Stimulated activated CD8-positive, alpha-beta memory T cell treated with anti-CD3 and anti-CD28 coated beads, Interleukin-12 subunit alpha, Interleukin-12 subunit beta, amount 100 ng/mL, for 4 hours (primary cell): ENCODE measurements around the gene CARD14.
A peak's percentile ranks its signal among the peaks of the same experiment; 100 is the strongest.

Experiments
- DNase-seq: peaks from one replicate; pipeline ENCODE4 v3.0.0-alpha.2; 2020; ENCODE audit warnings: low read depth

The CARD14 gene

DNA sequence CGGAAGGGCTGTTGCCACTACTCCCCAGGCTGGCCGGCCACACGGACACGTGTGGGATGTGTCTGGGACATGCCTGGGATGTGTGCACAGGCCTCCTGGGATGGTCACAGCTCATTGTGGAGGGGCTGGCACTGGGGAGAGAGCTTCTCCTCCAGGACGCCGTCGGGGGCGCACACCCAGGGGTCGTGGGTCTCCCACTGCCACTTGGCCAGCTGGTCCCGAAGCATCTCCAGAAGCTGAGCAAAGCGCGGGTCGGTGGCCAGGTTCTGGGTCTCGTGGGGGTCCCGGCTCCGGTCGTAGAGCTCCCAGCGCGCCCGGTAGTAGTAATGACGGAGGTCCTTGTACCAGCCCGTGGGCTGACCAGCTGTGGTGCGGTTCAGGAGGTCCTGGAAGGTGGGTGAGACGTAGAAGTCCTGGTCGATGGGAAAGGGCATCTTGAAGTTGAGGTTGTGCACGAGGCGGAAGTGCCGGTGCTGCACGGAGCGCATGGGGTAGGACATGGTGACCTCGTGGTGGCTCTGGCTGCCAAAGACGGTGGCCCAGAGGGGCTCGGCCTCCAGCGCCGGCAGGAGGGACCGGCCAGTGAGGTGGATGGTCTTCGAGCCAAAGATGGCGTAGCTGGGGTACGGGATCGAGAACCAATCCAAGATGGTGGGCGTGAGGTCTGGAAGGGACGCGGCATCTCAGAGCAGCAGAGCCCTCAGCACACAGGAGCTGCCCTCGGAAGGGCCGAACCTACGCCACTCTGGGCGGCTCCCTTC, 40.7 kb downstream of the CARD14 start:
- no peak for DNase-seq

DNA sequence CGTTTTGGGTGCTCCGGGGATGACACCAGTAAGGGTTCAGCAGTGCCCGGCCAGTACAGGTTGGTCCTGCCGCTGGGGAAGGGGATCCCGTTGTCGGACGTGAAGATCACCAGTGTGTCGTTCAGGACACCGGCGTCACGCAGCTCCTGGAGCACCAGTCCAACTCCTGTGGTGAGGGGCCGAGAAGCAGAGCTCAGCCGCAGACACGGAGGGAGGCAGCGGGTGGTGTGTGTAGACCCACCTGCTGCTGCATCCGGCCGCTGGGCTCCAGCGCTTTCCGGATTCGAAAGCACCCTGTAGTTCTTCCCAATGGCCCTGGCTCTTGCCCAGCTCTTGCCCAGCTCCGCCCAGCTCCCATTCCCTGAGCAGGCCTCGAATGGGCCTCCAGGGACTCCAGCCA, 42.3 kb downstream of the CARD14 start:
- DNase-seq = no peak

DNA sequence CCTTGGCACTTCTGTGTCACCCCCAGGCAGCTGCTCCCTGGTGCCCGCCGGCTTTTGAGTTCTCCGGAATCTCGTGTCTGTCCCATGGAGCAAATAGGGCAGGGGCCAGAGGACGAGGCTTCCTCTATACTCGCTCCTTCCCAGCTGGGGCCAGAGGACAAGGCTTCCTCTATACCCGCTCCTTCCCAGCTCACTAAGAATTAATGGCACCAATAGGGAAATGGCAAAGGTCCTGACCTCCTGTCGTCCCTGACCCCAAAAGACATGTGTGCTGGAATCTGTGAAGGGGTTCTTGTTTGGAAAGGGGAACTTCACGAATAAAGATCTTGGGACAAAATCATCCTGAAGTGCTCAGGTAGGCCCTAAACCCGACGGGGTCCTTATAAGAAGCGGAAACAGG, 42.7 kb downstream of the CARD14 start:
- no peak for DNase-seq

DNA sequence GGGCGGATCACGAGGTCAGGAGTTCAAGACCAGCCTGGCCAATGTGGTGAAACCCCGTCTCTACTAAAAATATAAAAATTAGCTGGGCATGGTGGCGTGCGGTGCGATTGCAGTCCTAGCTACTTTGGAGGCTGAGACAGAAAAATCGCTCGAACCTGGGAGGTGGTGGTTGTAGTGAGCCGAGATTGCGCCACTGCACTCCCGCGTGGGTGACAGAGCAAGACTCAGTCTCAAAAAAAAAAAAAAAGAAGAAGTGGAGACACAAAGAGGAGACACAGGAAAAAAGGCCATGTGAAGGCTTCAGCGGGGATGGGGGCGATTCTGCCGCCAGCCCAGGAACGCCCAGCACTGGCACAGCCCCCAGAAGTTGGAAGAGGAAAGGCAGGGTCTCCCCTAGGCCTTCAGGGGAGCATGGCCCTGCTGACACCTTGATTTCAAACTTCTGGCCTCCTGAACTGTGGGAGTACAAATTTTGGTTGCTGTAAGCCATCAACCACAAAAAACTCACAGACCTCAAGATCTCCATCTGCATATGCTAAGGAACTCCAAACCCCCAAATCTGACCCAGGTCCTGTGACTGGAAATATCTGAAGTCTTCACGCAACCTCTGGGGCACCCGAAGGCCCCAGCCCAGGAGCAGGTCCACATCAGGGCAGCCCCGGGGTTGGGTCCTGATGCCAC, 43.3 kb downstream of the CARD14 start:
- DNase-seq = no peak

DNA sequence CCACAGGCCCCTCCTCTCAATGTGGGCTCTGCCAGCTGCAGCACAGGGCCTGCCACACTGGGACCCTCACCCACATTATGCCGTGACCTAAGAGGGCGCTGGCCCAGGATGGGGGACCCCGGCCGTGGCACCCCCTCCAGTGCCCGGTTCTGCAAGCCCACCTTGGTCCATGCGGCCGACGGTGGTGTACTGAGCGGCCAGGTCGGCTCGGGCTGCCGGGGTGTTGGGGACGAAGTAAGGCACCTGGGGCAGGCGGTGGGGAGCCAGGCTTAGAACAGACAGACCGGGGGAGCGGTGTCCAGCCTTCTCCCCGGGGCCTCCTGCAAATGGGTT, 43.8 kb downstream of the CARD14 start:
- DNase-seq = no peak

DNA sequence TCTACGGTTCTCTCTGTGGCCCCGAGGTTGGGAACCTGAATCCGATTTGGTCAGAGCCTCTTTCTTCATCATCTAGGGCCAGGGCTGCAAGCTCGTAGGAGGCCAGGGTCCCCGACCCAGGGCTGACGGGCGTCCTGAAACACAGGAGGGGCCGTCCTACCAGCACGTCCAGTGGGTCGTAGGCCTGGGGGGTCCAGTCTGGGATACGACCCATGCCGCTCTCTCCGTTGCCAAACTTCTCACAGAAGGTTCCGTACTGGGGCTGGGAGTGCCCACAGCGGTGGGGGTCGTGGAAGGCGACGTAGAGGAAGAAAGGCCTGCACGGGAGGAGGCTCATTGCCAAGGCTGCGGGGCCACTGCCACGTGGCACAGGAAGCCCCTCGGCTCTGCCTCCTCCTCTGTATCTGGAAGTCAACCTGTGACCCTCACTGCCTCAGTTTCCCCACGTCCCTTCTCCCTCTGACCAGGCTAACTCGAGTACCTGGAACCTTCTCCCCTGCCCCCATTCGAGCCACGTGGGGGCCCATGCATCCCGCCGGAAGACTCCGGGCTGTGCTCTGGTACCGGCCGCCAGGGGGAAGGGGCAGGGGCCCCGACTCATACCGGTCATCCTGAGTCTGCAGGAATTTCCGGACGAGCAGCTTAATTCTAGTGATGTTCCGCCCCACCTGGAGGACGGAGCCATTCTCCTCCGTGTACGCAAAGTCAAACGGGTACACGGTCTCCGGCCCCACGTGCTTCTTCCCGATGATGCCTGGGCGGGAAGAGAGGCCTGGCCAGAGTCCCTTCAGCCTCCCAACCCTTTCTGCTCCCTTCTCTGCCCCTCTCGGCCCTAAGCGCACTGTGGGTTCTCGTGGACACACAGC, 44.4 kb downstream of the CARD14 start:
- no peak for DNase-seq

DNA sequence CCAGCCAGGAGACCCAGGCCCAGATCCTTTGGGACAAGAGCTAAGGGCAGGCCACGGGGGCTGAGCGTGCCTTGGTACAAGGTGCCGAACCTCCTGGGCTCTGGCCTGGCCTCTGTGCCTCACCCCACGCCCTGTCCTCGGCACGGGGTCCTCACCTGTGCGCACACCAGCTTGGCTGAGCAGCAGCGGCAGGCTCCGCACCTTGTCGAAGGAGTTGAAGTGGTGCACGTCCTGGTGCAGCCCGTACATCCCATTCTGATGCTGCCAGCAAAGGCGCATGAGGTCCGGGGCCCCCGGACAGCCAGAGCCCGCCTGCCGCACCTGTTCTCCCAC, 45.0 kb downstream of the CARD14 start:
- no peak for DNase-seq

DNA sequence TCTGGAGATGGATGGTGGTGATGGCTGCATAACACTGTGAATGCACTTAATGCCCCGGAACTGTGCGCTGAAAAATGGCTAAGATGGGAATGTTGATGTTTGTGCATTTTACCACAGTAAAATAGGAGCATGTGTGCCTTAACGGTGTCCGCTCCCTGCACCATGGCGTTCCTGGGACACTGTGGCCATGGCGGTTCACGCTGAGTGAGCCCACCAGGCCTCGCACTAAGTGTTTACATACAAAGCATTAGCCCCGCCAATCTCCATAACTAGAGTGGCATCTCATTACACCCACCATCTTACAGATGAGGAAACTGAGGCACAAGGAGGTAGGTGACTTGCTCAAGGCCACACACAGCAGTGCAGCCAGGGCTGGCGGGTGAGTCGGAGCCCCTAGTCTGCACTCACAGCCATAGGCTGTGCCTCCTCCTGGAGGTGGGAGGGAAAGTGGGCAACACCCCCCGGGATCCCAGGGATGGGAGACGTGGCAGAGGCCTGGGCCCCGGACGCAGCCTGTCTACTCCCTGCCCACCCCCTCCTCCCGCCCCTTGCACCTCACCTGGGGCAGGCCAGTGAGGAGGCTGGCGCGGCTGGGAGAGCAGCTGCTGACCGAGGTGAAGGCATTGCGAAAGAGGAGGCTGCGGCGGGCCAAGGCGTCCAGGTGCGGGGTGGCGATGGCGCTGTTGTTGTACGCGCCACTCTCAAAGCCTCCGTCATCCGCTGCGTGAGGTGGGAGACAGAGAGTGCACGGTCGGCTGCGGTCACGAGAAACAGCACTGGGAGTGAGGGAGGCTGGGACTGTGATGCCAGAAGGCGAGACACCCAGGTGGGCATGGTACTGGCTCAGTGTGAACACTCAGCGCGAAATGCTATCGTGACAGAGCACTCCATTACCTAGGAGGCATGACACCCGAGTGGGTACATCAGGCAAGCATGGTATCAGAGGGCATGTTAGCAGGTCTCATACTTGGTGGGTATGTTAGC, 46.9 kb downstream of the CARD14 start:
- no peak for DNase-seq

DNA sequence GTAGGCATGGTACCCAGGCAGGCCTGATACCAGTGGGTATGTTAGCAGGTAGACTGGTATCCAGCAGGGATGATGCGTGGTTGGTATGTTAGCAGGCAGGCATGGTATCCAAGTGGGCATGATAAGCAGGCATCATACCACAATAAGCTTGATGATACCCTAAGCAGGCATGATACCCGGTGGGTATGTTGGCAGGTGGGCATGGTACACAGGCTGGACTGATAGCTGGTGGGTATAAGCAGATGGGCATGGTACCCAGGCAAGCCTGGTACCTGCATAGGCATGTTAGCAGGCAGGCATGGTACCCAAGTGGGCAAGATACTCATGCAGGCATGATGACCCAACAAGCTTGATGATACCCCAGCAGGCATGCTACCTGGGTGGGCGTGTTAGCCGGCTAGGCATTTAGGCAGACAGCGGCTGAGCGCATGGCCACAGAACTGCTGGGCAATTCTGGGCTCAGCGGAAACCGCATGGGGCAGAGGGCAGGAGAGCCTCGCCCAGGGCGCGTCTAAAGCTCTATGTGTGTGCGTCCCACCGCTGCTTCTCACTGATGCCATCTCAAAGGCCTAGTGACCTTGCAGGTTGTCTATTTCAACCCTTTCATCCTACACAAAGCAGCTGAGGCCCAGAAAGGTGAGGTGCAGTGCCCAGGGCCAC, 48.0 kb downstream of the CARD14 start:
- DNase-seq = no peak

DNA sequence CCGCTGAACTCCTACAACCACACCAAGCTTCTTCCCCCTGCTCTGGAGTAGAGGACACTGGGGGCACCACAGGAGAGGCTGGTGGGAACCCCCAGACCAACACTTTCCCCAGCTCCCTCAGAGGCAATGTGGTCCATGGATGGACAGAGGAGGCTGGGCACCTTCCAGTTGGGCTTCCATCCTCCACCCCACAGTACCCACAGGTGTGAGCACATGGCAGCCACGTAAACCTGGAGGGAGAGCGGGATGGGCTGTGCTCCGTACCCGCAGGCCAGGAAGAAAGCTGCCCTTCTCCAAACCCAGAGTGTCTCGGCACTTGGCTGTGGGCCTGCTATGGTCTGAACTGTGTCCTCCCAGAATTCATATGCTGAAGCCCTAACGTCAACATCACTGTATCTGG, 48.6 kb downstream of the CARD14 start:
- DNase-seq = no peak

DNA sequence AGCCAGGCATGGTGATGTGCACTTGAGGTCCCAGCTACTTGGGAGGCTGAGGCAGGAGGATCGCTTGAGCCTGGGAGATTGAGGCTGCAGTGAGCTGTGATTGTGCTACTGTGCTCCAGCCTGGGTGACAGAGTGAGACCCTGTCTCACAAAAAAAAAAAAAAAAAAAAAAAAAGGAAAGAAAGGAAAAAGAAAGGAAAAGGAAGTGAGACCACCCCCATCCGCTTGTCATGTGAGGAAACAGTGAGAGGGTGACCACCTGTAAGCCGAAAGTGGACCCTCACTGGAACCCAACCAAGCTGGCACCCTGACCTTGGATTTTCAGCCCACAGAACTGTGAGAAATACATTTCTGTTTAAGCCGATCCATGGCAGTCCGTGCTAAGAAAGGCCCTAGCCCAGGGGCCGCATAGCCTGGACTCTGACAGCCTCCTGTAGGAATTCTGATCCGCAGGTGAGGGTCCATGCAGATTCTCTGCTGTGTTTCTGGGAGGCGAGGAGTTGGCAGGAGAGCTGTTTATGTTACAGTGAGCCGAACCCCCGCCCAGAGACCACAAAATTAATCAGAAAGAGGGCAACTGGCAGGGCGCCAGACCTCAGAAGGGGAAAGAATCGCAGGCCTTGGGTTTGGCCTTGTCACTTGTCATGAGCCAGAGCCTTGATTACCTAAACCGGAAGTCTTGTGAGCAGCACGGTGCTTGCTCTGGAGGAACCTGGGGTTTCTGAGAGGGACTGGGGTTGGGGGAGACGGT, 49.4 kb downstream of the CARD14 start:
- peak; percentile 89 for DNase-seq

DNA sequence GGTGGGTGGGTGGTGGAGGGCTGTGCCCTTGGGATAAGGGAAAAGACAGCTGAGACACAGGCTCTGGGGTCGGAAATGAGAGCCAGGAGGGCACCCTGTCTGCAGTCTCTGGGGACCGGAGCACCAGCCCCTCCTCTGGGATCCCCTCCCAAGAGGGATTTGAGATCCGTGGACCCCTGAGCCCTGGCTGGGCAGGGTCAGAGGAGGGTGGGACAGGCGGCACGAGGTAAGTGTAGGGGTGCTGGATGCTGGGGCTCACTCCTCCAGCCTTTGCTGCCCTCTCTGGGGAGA, 49.9 kb downstream of the CARD14 start:
- DNase-seq = no peak

DNA sequence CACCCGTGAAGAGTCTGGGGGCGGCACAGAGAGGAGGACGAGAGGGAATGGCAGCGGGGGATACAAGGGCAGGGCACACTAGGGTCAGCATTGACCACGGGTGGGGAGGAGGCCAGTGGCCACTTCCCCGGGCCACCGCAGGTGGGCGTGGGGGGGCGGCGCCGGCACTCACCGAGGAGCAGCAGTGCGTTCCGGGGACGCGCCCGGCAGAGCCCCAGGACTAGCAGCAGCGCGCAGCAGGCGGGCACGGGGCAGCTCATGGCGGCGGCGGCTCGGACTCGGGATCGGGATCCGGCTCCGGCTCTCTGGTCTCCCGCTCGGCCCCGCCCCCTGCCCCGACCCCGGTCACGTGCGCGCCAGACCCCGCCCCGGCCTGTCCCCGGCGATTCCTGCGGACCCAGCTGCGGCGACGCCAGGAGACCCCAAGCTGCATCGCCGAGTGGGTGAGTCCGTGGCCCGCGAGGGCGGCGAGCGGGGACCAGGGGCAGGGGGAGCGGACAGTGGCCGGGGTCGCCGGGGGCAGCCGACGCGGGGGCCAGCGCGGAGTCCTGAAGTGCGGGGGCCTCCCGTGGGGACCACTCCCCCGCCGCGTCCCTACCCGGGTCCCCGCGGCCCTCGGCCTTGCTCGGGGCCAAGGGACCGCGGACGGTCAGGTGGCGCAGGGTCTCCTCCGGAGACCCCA, 50.4 kb downstream of the CARD14 start, which contains the start of the genes SGSH and SLC26A11:
SGSH (minus strand) TSS at position 280 of the 682 bp plus-strand sequence; CDS start at position 260, 20 bp downstream.
SLC26A11 (plus strand) TSS at position 374 of the 682 bp plus-strand sequence. CDS start 1,134 bp downstream, outside the sequence.
- DNase-seq = peak; percentile 23

DNA sequence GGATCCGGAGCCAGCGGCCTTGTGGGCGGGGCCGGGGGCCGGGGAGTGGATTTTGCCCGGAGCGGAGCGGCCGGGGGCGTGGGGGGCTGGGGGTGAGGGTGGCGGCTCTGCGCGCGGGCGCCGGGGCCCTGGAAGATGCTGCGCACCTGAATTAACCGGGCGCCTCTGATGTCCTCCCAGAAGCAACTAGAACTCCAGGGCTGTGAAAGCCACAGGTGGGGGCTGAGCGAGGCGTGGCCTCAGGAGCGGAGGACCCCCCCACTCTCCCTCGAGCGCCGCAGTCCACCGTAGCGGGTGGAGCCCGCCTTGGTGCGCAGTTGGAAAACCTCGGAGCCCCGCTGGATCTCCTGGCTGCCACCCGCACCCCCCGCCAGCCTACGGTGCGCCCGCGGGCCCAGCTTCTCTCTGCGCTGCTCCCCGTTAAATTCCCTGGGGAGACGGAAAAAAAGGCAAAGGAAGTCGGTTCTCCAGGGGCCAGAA, 50.9 kb downstream of the CARD14 start:
- no peak for DNase-seq

DNA sequence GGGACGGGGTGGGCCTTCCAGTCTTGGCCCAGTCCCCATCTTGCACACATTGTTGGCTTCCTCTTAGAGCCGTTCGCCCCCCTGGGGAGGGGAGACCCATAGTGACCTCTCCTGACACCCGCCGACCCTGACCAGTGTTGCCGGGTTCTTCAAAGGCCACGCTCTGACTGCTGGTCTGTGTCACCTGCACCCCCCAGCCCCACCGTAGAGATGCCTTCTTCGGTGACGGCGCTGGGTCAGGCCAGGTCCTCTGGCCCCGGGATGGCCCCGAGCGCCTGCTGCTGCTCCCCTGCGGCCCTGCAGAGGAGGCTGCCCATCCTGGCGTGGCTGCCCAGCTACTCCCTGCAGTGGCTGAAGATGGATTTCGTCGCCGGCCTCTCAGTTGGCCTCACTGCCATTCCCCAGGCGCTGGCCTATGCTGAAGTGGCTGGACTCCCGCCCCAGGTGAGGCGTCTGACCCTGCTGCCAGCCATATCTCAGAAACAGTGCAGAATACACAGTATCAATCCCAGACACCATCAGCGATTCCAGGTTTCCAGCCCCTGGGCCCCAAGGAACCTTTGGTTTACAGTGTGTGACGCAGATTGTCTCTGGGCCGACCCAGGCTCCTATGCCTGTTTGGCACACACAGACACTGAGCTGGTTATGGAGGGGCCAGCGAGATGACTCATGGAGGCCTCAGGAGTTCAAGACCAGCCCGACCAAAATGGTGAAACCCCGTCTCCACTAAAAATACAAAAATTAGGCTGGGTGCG, 51.7 kb downstream of the CARD14 start:
- DNase-seq = no peak

DNA sequence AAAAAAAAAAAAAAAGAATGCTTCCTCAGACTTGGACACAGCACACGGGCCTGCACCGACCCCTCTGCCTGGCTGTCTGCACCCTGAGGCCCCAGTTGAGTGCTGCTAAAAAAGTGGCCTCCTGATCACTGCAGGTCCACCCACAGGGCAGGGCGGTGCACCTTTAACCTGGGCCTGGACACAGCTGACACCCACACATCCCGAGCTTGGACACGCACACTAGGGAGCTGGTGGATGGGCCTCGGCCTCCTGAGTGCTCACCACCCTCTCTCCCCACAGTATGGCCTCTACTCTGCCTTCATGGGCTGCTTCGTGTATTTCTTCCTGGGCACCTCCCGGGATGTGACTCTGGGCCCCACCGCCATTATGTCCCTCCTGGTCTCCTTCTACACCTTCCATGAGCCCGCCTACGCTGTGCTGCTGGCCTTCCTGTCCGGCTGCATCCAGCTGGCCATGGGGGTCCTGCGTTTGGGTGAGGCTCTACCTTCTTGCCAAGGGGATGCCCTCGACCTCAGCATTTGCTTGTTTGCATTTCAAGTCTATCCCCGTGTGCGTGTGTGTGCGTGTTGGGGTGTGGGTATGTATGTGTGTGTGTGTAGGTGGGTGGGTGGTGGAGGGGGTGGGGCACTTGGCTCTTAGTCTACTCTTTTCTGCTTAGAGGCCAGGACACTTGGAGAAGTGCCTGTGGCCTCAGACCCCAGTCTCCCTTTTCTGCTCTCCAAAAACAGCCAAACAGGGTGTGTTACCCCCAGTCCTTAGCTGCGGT, 52.7 kb downstream of the CARD14 start:
- DNase-seq = no peak

DNA sequence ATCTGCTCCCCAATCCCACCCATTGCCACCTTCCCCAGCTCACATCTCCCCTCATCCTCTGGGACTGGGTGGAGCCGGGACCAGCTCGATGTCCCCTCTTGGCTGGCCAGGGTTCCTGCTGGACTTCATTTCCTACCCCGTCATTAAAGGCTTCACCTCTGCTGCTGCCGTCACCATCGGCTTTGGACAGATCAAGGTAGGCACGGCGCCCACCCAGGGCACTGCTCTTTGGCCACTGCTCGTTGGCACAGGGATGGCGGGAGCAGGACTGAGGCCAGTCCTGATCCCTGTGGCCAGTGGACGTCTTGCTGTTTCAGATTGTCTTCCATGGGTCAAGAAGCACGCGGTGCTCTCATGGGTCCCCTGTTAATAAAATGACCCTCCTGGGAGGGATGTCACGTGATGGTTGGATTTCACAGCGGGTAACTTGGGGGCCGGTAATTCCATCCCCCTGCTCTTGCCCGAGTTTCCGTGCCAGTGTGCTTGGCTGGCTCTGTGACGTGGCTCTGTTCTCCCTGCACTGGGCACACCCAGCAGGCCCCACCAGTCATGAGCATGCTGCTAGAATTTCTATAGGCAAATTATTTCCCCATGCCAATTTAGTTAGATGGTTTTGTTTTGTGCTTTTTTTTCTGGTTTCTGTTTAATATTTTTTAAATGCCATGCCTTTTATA, 53.4 kb downstream of the CARD14 start:
- DNase-seq = no peak
